NCI-H187 treated with DMSO at 0.1 percent for 48 hours (cell line): ENCODE results near the gene MYO1D.

Experiments used
- DNase-seq: peaks from one replicate; lab custom pipeline; 2025; lab: John Stamatoyannopoulos, UW

MYO1D gene

GRCh38 chr17:32487473-32488176 is 389.3 kb downstream of the MYO1D start:
- DNase-seq: no peak

DNA sequence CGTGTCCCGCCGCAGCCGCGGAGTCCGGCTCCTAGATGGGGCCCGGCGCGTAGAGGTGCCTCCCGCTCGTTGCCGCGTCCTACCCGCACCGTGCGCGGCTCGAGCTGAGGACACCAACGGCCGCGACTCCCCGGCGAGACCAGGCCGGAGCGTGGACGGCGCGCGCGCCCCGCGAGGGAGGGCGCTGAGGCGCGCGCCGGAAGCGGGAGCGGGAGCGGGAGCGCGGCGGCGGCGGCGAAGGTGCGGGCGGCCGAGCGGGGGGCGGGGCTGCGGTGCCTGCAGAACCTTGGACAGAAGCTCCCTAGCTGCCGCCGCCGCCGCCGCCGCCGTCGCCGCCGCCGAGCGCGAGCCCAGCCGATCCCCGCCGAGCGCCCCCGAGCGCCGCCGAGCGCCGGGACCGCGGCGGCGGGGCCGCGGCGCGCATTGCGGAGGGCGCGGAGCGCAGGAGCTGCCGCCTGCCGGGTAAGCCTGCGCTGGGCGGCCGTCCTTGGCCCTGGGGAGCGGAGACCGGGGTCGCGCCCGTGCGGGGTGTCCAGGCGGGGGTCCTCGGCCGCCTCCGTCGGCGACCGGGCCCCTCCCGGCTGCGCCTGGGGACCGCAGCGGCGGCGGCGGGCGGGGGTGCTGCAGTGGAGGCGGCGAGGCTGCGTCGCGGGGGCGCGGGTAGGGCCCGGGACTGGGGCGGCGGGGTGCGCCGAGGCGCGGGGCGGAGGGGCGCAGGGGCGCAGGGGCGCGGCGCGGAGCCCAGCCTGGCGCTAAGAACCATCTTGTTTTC is 390.0 kb downstream of the MYO1D start, which contains the start of gene CDK5R1:
Gene CDK5R1, plus strand, starts transcription at position 293 of the 772 bp plus-strand sequence. CDS start 628 bp downstream, outside the sequence.
- DNase-seq: no peak

- peak; percentile 21 for DNase-seq
Measured at GRCh38 chr17:32486111-32486700, 390.7 kb downstream of the MYO1D start.

- DNase-seq: no peak
Measured at GRCh38 chr17:32485261-32486110, 391.4 kb downstream of the MYO1D start.

DNA sequence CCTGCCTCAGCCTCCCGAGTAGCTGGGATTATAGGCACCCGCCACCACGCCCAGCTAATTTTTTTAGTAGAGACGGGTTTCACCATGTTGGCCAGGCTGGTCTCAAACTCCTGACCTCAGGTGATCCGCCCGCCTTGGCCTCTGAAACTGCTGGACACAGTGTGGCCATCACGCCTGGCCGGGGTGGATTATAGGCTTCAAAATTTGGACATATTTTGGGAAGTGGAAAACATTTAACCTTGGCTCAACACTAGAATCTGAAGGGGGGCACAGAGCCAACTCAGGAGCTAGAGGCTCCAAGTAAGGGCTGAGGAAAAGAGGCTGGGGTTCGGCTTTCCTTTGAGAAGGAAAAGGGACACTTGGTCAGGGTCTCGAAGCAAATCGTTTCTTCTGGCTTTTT is 392.3 kb downstream of the MYO1D start:
- no peak for DNase-seq

DNA sequence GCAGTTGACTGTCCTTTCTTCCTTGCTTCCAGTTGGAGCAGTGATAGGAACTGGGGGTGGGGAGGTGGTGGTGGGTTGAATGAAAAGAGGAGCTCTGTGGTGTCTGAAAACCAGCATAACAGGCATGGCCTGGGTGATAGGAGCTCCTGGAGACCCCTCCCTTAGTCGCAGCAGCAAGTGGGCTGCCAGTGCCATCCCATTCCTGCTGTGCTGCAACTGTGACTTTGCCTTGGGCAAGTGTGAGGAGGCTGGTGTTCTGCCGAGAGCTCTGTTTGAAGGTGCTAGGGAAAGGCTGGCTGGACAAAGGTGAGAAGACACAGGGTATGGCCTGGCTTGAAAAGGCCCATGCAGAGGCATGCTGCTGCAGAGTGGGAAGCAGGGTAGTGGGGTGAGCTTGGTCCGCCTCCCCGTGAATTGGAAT is 392.9 kb downstream of the MYO1D start:
- DNase-seq: no peak

DNA sequence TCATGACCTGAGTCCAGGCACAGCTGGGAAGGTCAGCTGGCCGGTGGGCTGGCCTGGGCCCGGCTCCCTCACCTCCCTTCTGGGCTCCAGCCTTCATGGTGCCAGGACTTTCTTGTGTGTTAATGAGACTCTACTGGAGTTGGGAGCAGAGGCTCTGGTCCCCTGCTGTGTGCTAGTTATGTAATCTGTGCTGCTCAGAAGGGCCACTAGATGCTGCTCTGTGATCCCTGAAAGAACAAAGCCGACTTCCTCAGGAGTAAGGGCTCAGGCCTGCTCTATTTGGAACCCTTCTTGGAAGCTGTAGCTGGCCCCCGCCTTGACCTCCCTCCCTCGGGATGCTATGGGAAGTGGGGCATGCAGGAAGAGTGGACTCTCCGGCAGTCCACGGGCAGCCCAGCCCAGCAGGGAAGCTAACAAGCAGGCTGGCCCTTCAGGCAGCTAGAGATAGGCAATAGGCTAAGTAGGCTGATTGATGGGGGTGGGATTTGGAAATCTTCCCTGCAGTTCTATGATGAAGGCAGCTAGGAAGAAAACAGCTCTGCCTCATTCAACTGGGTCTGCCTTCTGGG is 393.4 kb downstream of the MYO1D start:
- peak; percentile 42 for DNase-seq

DNA sequence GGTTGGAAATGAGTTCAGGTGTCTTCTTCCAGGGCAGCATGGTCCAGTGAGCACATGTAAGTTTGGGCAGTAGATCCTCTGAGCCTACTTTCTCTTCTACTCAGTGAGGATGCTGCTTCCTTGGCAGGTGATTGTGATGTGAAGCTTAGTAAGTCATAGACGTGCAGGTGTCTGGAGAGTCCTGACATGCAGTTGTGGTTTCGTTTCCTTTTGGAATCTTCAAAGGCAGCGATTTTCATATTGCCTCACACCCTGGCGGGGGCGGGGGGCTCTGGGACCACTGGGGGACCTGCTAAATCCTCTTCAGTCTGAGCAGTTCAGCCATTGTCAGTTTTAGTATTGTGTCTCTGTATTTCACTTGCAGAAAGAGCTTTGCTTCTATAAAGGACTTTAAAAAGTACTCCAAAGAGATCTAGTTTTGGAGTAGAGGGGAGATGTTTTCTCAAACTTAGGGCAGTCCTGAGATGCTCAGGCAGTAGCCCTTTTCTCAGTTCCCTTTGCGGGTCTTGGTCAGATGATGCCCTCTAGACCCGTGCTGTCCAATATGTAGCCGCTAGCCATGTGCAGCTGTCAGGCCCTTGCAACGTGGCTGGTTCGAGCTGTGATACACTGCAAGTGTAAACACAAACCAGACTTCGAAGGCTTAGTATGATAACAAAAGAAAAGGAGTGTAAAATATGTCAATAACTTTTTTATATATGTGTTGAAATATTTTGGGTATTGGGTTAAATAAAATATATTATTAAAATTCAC is 394.2 kb downstream of the MYO1D start:
- no peak for DNase-seq

DNA sequence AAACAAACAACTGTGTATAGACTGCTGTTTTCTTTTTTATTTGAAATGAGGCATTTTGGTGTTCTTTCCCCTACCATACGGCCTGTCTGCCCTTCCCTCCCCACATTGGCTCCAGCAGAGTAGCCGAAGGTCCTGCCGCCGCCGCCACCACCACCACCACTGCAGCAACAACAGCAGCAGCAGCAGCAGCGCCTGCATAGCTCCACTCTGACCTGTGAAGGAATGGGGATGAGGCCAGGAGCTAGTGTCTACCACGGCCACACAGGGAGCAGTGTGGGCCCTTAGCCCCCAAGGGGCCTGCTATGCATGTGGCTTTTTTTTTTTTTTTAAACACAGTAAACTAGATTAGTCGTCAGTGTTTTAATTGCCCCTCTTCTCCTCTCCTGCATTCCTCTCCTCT is 395.7 kb downstream of the MYO1D start:
- DNase-seq: no peak

DNA sequence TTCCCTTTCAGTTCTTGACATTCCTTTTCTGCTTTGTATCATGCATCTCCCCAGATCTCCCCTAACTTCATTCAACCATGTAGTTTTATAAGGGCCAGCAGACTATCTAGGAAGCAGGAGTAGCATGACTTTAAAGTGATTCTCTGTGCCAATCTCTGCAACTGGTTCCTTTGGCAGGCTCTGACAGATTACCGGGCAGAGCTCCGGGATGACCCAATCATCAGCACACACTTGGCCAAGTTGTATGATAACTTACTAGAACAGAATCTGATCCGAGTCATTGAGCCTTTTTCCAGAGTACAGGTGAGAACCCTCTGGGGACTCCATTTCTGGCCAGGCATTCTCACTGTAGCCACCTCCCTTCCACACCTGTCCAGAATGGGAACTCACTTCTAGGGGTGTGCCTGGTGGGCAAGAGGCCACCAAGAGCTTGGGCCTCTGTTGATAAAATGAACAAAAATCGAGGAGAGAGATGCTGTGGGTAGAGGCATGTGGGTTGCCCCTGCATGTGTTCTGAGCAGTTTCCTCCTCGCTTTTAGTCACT is 397.8 kb downstream of the MYO1D start:
- no peak for DNase-seq

DNA sequence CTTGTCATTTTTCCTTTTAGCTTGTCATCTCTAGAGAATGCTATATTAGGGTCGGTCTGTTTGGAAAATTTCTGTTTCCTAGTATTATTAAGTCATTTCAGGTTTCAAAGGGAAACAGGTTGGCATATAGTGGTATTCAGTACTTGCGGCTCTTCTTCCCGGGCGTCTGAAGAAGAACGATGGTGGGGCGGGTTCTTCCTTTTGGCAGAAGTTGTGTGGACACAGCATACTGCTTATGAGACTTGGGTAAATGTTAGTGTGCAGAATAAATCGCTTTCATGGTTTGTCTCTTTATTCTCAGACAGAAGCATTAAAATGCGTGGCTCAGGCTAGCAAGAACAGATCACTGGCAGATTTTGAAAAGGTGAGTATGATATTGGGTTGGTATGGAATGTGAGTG is 399.7 kb downstream of the MYO1D start:
- DNase-seq: no peak

- DNase-seq: no peak
Measured at GRCh38 chr17:32475258-32475657, 401.7 kb downstream of the MYO1D start.

DNA sequence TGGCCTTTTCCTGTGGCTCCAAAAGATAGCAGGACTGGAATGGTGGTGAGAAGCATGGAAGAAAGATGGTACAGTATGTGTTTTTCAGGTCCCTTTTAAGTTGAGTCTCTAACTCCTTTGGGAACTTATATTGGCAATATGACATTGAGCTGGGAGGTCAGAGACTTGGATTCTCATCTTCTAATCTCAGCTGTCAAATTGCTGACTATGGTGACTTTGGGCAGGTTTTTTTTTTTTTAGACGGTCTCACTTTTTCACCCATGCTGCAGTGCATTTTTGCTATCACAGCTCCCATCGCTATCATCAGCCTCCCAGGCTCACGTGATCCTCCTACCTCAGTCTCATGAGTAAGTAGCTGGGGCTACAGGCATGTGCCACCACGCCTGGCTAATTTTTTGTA is 405.3 kb downstream of the MYO1D start:
- no peak for DNase-seq

DNA sequence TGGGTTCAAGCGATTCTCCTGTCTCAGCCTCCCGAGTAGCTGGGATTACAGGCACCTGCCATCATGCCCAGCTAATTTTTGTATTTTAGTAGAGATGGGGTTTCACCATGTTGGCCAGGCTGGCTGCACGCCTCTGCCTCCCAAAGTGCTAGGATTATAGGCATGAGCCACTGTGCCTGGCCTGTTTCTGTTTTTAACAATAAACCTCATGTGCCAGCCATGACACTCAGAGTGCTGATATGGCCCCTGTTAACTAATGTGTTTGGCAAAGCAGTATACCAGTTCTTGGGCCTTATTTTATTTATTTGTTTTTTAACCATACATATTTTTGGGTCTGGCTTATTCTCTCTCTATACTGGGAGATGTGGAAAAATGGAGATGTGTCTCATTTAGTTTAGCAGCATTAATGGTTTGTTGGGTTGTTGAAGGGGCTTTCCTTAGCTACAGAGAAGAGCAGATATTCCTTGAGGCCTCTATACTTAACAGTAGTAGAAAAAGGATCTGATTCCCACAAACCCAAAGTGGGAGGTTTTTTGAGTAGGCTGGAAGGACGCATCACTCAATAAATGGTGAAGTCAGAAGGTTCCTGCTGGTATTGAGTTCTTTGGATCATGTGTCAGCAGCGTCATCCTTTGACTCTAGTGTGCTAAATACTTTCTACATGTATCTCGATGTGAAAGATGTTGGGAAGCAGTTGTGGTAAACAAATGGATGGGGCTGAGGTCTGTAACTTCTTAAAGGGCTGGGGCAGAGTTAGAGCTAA is 406.3 kb downstream of the MYO1D start:
- no peak for DNase-seq

DNA sequence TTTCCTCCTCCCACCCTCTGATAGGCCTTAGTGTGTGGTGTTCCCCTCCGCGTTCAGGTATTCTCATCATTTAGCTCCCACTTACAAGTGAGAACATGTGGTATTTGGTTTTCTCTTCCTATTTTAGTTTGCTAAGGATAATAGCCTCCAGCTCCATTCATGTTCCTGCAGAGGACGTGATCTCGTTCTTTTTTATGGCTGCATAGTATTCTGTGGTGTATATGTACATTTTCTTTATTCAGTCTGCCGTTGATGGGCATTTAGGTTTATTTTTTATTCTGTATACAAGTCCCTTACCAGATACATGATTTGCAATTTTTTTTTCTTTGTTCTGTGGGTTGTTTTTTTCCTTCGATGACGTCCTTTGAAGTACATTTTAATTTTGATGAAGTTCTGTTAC is 409.0 kb downstream of the MYO1D start:
- no peak for DNase-seq

DNA sequence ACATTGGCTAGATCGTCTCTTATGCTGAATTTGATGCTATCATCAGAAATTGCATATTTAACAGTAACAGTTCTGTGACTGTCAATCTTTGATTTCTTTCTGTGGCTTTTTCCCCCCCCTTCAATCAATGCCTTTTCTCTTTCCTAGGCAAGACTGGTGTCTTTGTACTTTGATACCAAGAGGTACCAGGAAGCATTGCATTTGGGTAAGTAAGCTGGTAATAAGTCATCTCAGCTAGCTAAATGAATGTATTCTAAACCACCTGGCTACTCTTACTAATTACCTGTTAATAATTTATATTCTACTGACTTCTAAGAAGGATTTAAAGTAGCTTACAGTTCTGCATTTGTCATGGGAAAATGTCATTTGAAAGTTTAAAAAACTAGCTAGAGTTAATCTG is 412.6 kb downstream of the MYO1D start:
- DNase-seq: no peak

DNA sequence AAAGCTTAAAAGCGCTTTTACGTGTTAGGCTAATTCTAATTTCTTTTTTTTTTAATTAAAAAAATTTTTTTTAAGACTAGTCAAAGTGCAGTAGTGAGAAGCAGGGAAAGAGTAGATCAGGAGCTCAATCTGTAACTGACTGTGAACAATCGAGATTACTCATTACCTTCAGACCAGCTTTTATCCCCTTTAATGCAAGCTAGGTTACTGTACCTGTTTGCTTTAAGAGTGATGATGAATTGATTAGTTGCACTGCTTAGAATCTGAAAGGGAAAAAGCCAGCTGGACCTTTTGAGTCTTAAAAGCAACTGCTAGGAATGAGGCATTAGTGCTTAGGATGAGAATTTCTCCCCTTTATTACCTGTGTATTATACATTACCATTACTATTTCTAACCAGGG is 413.6 kb downstream of the MYO1D start:
- DNase-seq: no peak

DNA sequence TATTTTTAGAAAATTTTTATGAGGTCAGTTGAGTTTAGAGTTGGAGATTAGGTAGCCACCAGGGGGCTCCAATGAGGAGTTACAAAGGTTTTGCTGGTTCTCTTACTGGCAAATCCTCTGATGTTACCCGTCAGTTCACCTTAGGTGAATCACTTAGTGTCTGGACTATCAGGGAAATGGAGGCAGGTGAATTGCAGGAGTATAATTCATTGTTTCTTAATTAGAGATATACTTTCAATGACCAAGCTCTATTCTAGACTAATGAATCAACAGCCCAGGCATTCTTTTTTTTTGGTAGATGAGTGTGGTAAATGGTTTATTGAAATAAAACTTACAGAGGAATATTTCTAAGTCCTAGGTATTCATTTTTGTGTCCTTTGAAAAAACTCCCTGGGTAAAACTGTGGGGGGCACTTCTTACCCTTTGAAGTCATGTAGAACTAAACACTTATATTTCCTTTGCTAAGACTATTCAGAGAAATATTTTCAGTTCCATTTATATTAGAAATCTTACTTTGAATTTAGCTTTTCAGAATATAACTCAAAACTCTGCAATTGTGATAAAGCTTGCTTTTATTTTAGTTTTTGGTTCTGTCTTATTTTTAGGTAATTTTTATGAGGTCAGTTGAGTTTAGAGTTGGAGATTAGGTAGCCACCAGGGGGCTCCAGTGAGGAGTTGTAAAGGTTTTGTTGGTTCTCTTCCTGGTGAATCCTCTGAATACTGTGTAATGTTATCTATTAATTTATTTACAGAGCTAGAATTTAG is 414.9 kb downstream of the MYO1D start:
- no peak for DNase-seq

DNA sequence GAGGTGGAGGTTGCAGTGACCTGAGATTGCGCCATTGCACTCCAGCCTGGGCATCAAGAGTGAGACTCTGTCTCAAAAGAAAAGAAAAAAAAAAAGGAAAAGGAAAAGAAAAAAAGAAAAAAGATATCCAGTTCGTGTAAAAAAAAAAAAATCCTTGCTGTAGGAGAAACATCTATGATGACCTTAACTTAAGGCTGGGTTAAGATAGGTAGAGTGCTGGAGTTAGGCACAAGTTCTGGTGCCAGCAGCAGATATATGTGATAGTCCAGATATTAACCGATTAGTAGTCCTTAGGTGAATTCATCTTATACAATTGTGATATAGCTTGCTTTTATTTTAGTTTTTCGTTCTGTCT is 415.4 kb downstream of the MYO1D start:
- no peak for DNase-seq
